GM19397 (cell line): ENCODE data around the gene TCP11X2.
"Not testable (repeated sequence)": the region's sequence is repeated elsewhere in the genome, so short reads cannot be mapped to it uniquely, and the experiment has no call there.

Experiments
- ATAC-seq: cut with Tn5 transposase; IDR thresholded peaks from one replicate; pipeline ENCODE4 v1.9.1; 2021; ENCODE audit warnings: mild to moderate bottlenecking, moderate library complexity; ENCODE audit not compliant: unreplicated experiment

TCP11X2 gene

GRCh38 chrX:102471762-102472220, at the start of gene TCP11X2:
Gene TCP11X2, minus strand, starts transcription at chrX:102471812.
- ATAC-seq = not testable (repeated sequence)

DNA sequence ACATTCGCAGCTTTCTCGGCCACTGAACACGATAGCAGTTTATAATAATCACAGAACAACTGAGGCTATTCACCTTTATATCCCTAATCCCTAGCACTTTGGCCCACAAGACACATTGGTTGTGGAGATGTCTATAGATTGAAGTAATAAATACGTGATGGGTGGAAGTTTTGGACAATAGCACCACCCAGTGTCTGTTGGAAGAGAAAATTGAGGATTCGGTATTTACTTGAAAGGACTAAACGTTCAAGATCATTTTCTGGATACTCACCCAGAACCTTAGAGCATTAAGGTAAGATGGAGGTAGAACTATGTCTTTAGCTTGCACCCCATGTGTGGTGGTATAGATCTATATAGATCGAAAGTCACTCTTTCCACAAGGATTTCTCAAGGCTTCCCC, 45.7 kb upstream of the TCP11X2 start:
- ATAC-seq = no peak

- peak; percentile 94 for ATAC-seq
Observed at GRCh38 chrX:102515975-102516941, 44.6 kb upstream of the TCP11X2 start, which contains the start of gene TMSB15A. Gene TMSB15A, minus strand, starts transcription at chrX:102516739.

GRCh38 chrX:102514536-102514935, 42.9 kb upstream of the TCP11X2 start:
- ATAC-seq = no peak

DNA sequence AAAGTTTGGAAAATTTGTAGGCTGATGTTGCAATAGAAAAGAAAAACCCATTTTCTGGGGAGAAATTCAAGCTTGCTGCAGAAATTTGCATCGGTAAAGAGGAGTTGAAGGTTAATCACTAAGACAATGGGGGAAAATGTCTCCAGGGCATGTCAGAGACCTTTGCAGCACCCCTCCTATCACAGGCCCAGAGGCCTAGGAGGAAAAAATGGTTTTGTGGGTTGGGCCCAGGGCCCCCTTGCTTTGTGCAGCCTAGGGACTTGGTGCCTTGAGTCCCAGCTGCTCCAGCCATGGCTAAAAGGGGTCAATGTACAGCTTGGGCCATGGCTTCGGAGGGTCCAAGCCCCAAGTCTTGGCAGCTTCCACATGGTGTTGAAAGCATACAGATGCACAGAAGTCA, 27.1 kb upstream of the TCP11X2 start:
- no peak for ATAC-seq

- no peak for ATAC-seq
Observed at GRCh38 chrX:102491766-102492165, 20.2 kb upstream of the TCP11X2 start.

DNA sequence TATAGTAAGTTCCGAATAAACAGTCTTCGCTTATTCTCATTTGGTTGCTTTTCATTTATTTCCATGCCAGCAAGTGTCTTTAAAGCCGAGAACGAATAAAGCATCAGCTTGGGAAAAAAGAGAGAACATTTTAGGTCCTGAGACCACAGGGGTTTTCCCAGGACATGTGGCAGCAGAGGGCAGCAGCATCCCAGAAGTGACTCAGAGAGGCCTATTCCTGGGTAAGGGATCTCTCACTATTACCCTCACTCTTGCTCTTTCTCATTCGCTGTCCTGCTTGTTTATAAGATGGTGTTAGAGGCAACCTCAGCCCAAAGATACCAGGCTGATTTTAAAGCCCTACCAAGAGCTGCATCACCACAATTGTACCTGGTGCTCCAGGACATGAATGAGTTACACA, 7.2 kb upstream of the TCP11X2 start:
- not testable (repeated sequence) for ATAC-seq

DNA sequence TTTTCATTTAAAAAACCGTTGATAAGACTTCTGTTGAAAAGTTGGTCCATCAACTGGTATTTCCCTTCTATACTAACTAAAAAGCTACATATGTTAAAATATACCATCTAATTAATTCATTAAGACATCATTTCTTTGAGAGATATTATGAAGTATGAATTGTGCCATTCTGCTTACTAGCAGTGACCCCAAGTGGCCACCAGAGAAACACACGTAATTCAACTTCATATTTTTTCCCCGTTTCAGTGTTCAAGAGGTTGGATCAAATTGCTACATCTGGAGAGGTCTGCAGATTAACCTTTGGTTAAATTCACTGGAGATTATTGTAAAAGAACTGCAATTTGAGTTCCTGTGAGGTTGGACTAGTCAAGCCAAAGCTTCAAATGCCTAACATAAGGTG, 1.4 kb downstream of the TCP11X2 start:
- not testable (repeated sequence) for ATAC-seq

DNA sequence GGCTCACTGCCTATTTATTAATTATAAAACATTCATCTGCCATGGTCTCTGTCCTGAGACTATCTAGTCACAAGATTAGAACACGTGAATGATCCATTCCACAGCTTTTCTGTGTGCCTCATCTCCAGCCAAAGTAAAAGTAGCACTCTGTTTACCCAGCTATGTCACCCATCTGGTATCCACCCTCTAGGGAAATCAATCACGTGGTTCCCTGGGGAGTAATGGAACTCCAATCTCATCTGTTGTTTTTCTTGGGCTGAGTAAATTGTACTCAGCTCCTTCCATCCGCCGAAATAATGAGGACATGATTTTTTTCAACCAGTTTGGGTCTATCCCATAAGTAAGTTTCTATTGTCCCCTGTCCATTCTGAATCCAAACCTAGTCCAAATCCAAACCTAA, 13.0 kb downstream of the TCP11X2 start:
- not testable (repeated sequence) for ATAC-seq

DNA sequence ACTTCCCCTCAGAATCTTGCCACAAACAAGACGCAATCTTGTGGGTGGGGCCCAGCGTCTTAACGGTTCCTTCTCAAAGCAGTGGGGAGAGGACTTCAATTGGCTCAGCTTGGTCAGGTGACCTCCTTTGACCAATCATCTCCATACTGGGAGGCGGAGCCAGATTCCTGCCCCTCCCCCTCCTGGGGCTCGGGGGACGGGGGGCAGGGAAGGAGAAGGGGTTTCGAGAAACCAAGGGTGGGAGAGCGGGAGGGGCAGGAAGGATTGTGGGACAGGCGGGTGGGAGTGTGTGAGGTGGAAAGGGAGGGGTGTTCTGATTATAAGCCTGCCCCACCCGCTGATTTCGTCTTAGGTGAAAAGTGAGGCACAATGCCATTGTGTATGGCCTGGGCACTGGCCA, 31.7 kb downstream of the TCP11X2 start, which contains the start of gene NXF2B:
Gene NXF2B, minus strand, starts transcription at position 101 of the 400 bp plus-strand sequence. CDS start 59,972 bp downstream, outside the sequence.
- ATAC-seq = not testable (repeated sequence)

- ATAC-seq = not testable (repeated sequence)
Observed at GRCh38 chrX:102414493-102414892, 57.1 kb downstream of the TCP11X2 start.
